HEK293 (cell line): ENCODE data around the gene MAPK11.

ENCODE experiments used
- CTCF ChIA-PET: fragments of 350-600 bp; formaldehyde crosslinking; extraction: SDS; loops from one replicate; lab custom pipeline; 2021; ENCODE audit warnings: antibody characterized with exemption; lab: Yijun Ruan, JAX
- POLR2A ChIA-PET: fragments of 300-600 bp; formaldehyde crosslinking; extraction: SDS; loops from one replicate; lab custom pipeline; 2020; ENCODE audit warnings: antibody characterized with exemption, inconsistent platforms; lab: Yijun Ruan, JAX
- H3K27ac ChIP-seq: fragments of 200-500 bp; sonication (Bioruptor generic); 2 replicates; pipeline ENCODE4 v1.5.1; 2014; ENCODE audit warnings: low read depth, low read length, control low read depth, inconsistent platforms; ENCODE audit errors: extremely low read depth
- H3K36me3 ChIP-seq, 2 experiments: fragments of 200-500 bp in 1 of 2; sonication (Bioruptor generic) in 1 of 2; 1 replicate in 1 of 2; 2 replicates in 1 of 2; pipeline ENCODE4 v1.5.1; 2014 to 2017; ENCODE audit warnings: inconsistent platforms in 2 of 2, low read length in 2 of 2; ENCODE audit not compliant: control insufficient read depth in 2 of 2, insufficient read depth in 1 of 2
- H3K4me1 ChIP-seq: fragments of 200-500 bp; sonication (Bioruptor generic); 2 replicates; pipeline ENCODE4 v1.5.1; 2014; ENCODE audit warnings: mild to moderate bottlenecking, low read length, inconsistent platforms; ENCODE audit not compliant: control insufficient read depth, insufficient read depth
- H3K4me3 ChIP-seq: 2 replicates; pipeline ENCODE4 v1.5.1; 2011; ENCODE audit warnings: low read depth, mild to moderate bottlenecking, control low read depth, low read length, moderate library complexity
- H3K9me3 ChIP-seq: fragments of 200-500 bp; sonication (Bioruptor generic); 2 replicates; pipeline ENCODE4 v1.5.1; 2014; ENCODE audit warnings: low read depth, low read length, inconsistent platforms; ENCODE audit not compliant: control insufficient read depth, insufficient read depth
- ATF2 ChIP-seq: fragments of 450-650 bp; formaldehyde crosslinking; IDR thresholded peaks from 2 replicates; pipeline ENCODE4 v1.5.1; 2016; ENCODE audit warnings: missing biosample characterization, missing genetic modification characterization, low read depth
- HOXA7 ChIP-seq: sonication (generic); formaldehyde crosslinking; IDR thresholded peaks from 2 replicates; pipeline ENCODE4 v1.8.1; 2022; ENCODE audit warnings: missing genetic modification reagents, borderline replicate concordance
- INSM2 ChIP-seq: fragments of 450-650 bp; formaldehyde crosslinking; IDR thresholded peaks from 2 replicates; pipeline ENCODE4 v1.5.1; 2016; ENCODE audit warnings: missing biosample characterization, missing genetic modification characterization
- KLF10 ChIP-seq: fragments of 450-650 bp; IDR thresholded peaks from 2 replicates; pipeline ENCODE4 v1.5.1; 2018; ENCODE audit warnings: missing biosample characterization, mild to moderate bottlenecking, missing genetic modification characterization
- MZF1 ChIP-seq: fragments of 450-650 bp; formaldehyde crosslinking; IDR thresholded peaks from 2 replicates; pipeline ENCODE4 v1.5.1; 2017; ENCODE audit warnings: missing biosample characterization, missing genetic modification characterization, borderline replicate concordance
- REST ChIP-seq: fragments of 450-650 bp; formaldehyde crosslinking; IDR thresholded peaks from 2 replicates; pipeline ENCODE4 v1.5.1; 2016; ENCODE audit warnings: missing biosample characterization, missing genetic modification characterization
- SP2 ChIP-seq: fragments of 450-650 bp; formaldehyde crosslinking; IDR thresholded peaks from 2 replicates; pipeline ENCODE4 v1.5.1; 2016; ENCODE audit warnings: missing biosample characterization, missing genetic modification characterization
- ZFHX2 ChIP-seq: fragments of 450-650 bp; formaldehyde crosslinking; conservative IDR thresholded peaks from 2 replicates; pipeline ENCODE4 v1.5.1; 2016; ENCODE audit warnings: missing biosample characterization, missing genetic modification characterization
- ZFP37 ChIP-seq: fragments of 450-650 bp; formaldehyde crosslinking; IDR thresholded peaks from 2 replicates; pipeline ENCODE4 v1.5.1; 2016; ENCODE audit warnings: missing biosample characterization, missing genetic modification characterization
- ZFP41 ChIP-seq: fragments of 450-650 bp; formaldehyde crosslinking; IDR thresholded peaks from 2 replicates; pipeline ENCODE4 v1.5.1; 2016; ENCODE audit warnings: missing biosample characterization, missing genetic modification characterization, borderline replicate concordance
- ZNF133 ChIP-seq: fragments of 450-650 bp; formaldehyde crosslinking; IDR thresholded peaks from 2 replicates; pipeline ENCODE4 v1.5.1; 2016; ENCODE audit warnings: missing biosample characterization, missing genetic modification characterization
- ZNF514 ChIP-seq: fragments of 450-650 bp; formaldehyde crosslinking; IDR thresholded peaks from 2 replicates; pipeline ENCODE4 v1.5.1; 2016; ENCODE audit warnings: missing biosample characterization, missing genetic modification characterization
- ZNF518A ChIP-seq: fragments of 450-650 bp; formaldehyde crosslinking; conservative IDR thresholded peaks from 2 replicates; pipeline ENCODE4 v1.5.1; 2016; ENCODE audit warnings: low read depth, missing biosample characterization, missing genetic modification characterization
- ZNF610 ChIP-seq: fragments of 450-650 bp; formaldehyde crosslinking; IDR thresholded peaks from 2 replicates; pipeline ENCODE4 v1.5.1; 2016; ENCODE audit warnings: missing biosample characterization, missing genetic modification characterization, borderline replicate concordance
- ZNF621 ChIP-seq: fragments of 450-650 bp; formaldehyde crosslinking; IDR thresholded peaks from 2 replicates; pipeline ENCODE4 v1.5.1; 2017; ENCODE audit warnings: missing biosample characterization, missing genetic modification characterization
- ZNF747 ChIP-seq: fragments of 450-650 bp; formaldehyde crosslinking; IDR thresholded peaks from 2 replicates; pipeline ENCODE4 v1.5.1; 2016; ENCODE audit warnings: missing biosample characterization, missing genetic modification characterization
- TF ChIP-seq, protein P1 (sequence below): fragments of 450-650 bp; formaldehyde crosslinking; IDR thresholded peaks from 2 replicates; pipeline ENCODE4 v1.5.1; 2016; ENCODE audit warnings: missing biosample characterization, missing genetic modification characterization
- TF ChIP-seq, protein P2 (sequence below): fragments of 450-650 bp; formaldehyde crosslinking; IDR thresholded peaks from 2 replicates; pipeline ENCODE4 v1.5.1; 2016; ENCODE audit warnings: missing biosample characterization, missing genetic modification characterization
- TF ChIP-seq, protein P3 (sequence below): fragments of 450-650 bp; formaldehyde crosslinking; IDR thresholded peaks from 2 replicates; pipeline ENCODE4 v1.5.1; 2016; ENCODE audit warnings: missing biosample characterization, missing genetic modification characterization

Gene MAPK11

DNA sequence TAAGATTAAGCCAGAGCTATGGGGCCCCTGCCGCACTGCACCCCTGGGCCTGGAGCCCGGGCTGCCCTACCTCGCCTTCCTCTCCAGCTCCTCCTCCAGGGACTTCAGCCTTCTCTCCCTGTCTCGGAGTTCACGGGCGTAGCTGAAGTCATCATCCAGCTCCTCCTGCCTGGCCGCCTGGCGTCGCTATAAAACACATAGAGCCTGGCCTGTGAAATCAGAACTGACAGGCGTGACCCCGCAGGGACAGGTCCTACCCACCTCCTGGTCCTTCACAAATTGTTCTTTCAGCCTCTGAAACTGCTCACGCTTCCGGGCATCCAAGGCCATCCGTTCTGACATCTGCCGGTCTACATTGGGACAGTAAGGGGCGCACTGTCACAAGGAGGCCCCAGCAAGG lies 46.1 kb downstream of the MAPK11 start (continued):
- TF ChIP-seq ZNF518A (no peak), ATF2 (tag by site-specific recombination) (no peak), ZNF133 (tag by site-specific recombination) (no peak), ZNF514 (tag by site-specific recombination) (no peak), ZNF747 (tag by site-specific recombination) (no peak), INSM2 (tag by site-specific recombination) (no peak)

- Histone ChIP-seq H3K4me3 (no peak overlapping the region), H3K36me3 (peaks cover 17 to 96% of the 10 kb centered on the region in 2 experiments), H3K27ac (no peak overlapping the region), H3K4me1 (peaks cover 2% of the 10 kb centered on the region; the same call in 1 of the 2 replicates), H3K9me3 (no peaks in the 10 kb centered on the region)
- ChIA-PET POLR2A (interaction anchor here (0.5 kb wide), 1 partner anchor 13 kb away, joined by 3 read pairs; no protein-coding TSS in a partner anchor), CTCF (interaction anchor here (0.5 to 1.4 kb wide), 4 partner anchors 11 to 457 kb away, joined by 3 to 5 read pairs (median 3); no protein-coding TSS in a partner anchor)
- TF ChIP-seq SP2 (tag by site-specific recombination) (no peak), ZNF133 (tag by site-specific recombination) (no peak), ZNF610 (no peak), HOXA7 (CRISPR knock-in tag) (no peak), REST (tag by site-specific recombination) (no peak), KLF10 (no peak), ZFP37 (no peak), MZF1 (tag by site-specific recombination) (no peak), ZNF621 (tag by site-specific recombination) (no peak), ZFHX2 (tag by site-specific recombination) (no peak), ZFP41 (tag by site-specific recombination) (no peak)
- TF ChIP-seq, protein P1, sequence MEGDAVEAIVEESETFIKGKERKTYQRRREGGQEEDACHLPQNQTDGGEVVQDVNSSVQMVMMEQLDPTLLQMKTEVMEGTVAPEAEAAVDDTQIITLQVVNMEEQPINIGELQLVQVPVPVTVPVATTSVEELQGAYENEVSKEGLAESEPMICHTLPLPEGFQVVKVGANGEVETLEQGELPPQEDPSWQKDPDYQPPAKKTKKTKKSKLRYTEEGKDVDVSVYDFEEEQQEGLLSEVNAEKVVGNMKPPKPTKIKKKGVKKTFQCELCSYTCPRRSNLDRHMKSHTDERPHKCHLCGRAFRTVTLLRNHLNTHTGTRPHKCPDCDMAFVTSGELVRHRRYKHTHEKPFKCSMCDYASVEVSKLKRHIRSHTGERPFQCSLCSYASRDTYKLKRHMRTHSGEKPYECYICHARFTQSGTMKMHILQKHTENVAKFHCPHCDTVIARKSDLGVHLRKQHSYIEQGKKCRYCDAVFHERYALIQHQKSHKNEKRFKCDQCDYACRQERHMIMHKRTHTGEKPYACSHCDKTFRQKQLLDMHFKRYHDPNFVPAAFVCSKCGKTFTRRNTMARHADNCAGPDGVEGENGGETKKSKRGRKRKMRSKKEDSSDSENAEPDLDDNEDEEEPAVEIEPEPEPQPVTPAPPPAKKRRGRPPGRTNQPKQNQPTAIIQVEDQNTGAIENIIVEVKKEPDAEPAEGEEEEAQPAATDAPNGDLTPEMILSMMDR (tag by site-specific recombination): no peak
- TF ChIP-seq, protein P2, sequence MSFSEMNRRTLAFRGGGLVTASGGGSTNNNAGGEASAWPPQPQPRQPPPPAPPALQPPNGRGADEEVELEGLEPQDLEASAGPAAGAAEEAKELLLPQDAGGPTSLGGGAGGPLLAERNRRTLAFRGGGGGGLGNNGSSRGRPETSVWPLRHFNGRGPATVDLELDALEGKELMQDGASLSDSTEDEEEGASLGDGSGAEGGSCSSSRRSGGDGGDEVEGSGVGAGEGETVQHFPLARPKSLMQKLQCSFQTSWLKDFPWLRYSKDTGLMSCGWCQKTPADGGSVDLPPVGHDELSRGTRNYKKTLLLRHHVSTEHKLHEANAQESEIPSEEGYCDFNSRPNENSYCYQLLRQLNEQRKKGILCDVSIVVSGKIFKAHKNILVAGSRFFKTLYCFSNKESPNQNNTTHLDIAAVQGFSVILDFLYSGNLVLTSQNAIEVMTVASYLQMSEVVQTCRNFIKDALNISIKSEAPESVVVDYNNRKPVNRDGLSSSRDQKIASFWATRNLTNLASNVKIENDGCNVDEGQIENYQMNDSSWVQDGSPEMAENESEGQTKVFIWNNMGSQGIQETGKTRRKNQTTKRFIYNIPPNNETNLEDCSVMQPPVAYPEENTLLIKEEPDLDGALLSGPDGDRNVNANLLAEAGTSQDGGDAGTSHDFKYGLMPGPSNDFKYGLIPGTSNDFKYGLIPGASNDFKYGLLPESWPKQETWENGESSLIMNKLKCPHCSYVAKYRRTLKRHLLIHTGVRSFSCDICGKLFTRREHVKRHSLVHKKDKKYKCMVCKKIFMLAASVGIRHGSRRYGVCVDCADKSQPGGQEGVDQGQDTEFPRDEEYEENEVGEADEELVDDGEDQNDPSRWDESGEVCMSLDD (tag by site-specific recombination): no peak
- TF ChIP-seq, protein P3, sequence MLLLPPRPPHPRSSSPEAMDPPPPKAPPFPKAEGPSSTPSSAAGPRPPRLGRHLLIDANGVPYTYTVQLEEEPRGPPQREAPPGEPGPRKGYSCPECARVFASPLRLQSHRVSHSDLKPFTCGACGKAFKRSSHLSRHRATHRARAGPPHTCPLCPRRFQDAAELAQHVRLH (tag by site-specific recombination): no peak
Observed at GRCh38 chr22:50222508-50222907, 47.7 kb downstream of the MAPK11 start.
